Stomach (tissue), 9 donors: Measurements from ENCODE around the gene ISG20. TPM values are rescaled to one million over a fixed set of nuclear protein-coding genes. Genes with fewer than 3 reads are reported as not detected.

Source experiments
- DNase-seq, 2 donors: peaks; one replicate each; pipeline versions ENCODE4 v3.0.0 to v3.0.0-alpha.2; 2013 to 2019
- H3K27ac ChIP-seq, 5 donors: fragments of 200-600 bp in 4 of 5; sonication (generic) in 4 of 5; one replicate each; pipeline ENCODE4 v1.5.1; 2013 to 2019; ENCODE audit warnings: mild to moderate bottlenecking in 1 of 5, moderate library complexity in 1 of 5
- H3K27me3 ChIP-seq, 3 donors: fragments of 200-600 bp; sonication (generic); one replicate each; pipeline ENCODE4 v1.5.1; 2017 to 2019; ENCODE audit warnings: mixed run types in 1 of 3
- H3K36me3 ChIP-seq, 4 donors: fragments of 200-600 bp; sonication (generic); 1 replicate in 3 of 4; 2 replicates in 1 of 4; pipeline ENCODE4 v1.5.1; 2016 to 2019
- H3K4me1 ChIP-seq, 4 donors: fragments of 200-600 bp; sonication (generic); one replicate each; pipeline ENCODE4 v1.5.1; 2016 to 2019
- H3K4me3 ChIP-seq, 4 donors: fragments of 200-600 bp; sonication (generic) in 3 of 4; one replicate each; pipeline ENCODE4 v1.5.1; 2016 to 2019; ENCODE audit warnings: mild to moderate bottlenecking in 1 of 4
- H3K9me3 ChIP-seq, 4 donors: fragments of 200-600 bp; sonication (generic); one replicate each; pipeline ENCODE4 v1.5.1; 2016 to 2019
- CTCF ChIP-seq, 7 experiments: fragments of 450-650 bp in 4 of 7; fragments of 200-600 bp in 3 of 7; sonication (generic) in 3 of 7; IDR thresholded peaks; one replicate each; pipeline ENCODE4 v1.5.1; 2016 to 2019; ENCODE audit warnings: antibody characterized with exemption in 7 of 7, control low read depth in 2 of 7, mild to moderate bottlenecking in 1 of 7
- EP300 ChIP-seq: sonication (generic); formaldehyde crosslinking; IDR thresholded peaks from one replicate; pipeline ENCODE4 v1.6.1; 2017; ENCODE audit warnings: antibody characterized with exemption
- POLR2A ChIP-seq, 4 donors: fragments of 450-650 bp; IDR thresholded peaks; one replicate each; pipeline ENCODE4 v1.6.1; 2016; ENCODE audit warnings: antibody characterized with exemption in 4 of 4, control low read depth in 2 of 4, mild to moderate bottlenecking in 1 of 4, moderate library complexity in 1 of 4
- POLR2AphosphoS5 ChIP-seq, 3 donors: sonication (generic); formaldehyde crosslinking; IDR thresholded peaks; one replicate each; pipeline ENCODE4 v1.6.1; 2016; ENCODE audit warnings: antibody characterized with exemption in 3 of 3
- WGBS, 5 donors: extraction: QIAGEN DNeasy Blood & Tissue Kit in 3 of 5; methylation state at CpG; one replicate each; pipeline versions ENCODE4 v1.1.5 to v1.1.7; 2013 to 2018; 5-methylcytosine and 5-hydroxymethylcytosine counted together
- intact Hi-C: fragments of 100-400 bp; cut with DNase I; formaldehyde crosslinking; loops from one replicate; pipeline ENCODE4 v1.15.1; 2023; ENCODE audit warnings: low total_unique reads
- polyA plus RNA-seq, 3 donors: library from polyadenylated mRNA; stranded (reverse); fragments of 200-250 nt; gene quantifications; one replicate each; pipeline ENCODE4 v1.2.3, GENCODE V29; 2013
- total RNA-seq, 5 donors: library from RNA; depleted of rRNA; stranded (reverse); fragments of >200 nt; gene quantifications; one replicate each; pipeline versions ENCODE4 v1.1.0 to v1.2.3, GENCODE V29; 2014 to 2016
- donor health status: healthy with polysubstance abuse.
- donor health status: Bipolar disorder and iron deficiency.
- donor health status: healthy.

ISG20 gene
- total and polyA plus RNA-seq, 8 donors = 15.6 to 137 (median 73.9) TPM

- peak; percentile 13 to 41 for DNase-seq
- Histone ChIP-seq H3K4me1 (peaks cover 0 to 33% (median 12%) of the 10 kb centered on the region in 4 donors), H3K9me3 (no peaks in the 10 kb centered on the region), H3K4me3 (no peak overlapping the region), H3K36me3 (peaks cover 0 to 37% (median 18%) of the 10 kb centered on the region in 4 donors), H3K27me3 (no peaks in the 10 kb centered on the region), H3K27ac (peak overlapping the region in 1 of 5 donors; percentile 20)
- intact Hi-C loops = no loop called here
- 78 to 86% (median 81%) methylated on average over 7 to 10 of the region's 10 CpGs for WGBS, 5 donors
- TF ChIP-seq EP300 (no peak), POLR2AphosphoS5 (IDR thresholded peaks at IDR 0.05) (no peak), CTCF (IDR thresholded peaks at IDR 0.05) (no peak), POLR2A (IDR thresholded peaks at IDR 0.05) (no peak)
These were observed 18.0 kb downstream of the ISG20 start for GRCh38 chr15:88656760-88657221.

- Histone ChIP-seq H3K4me1 (peaks cover 0 to 33% (median 12%) of the 10 kb centered on the region in 4 donors), H3K27me3 (no peaks in the 10 kb centered on the region), H3K4me3 (no peak overlapping the region), H3K27ac (no peak overlapping the region), H3K36me3 (peaks cover 0 to 33% (median 18%) of the 10 kb centered on the region in 4 donors), H3K9me3 (no peaks in the 10 kb centered on the region)
- intact Hi-C loops = no loop called here
- no peak for TF ChIP-seq POLR2A (IDR thresholded peaks at IDR 0.05)
- peak in 5 of 7 experiments; percentile 41 to 65 (median 62) for TF ChIP-seq CTCF (IDR thresholded peaks at IDR 0.05)
- WGBS, 5 donors = 33 to 58% (median 39%) methylated on average over 6 to 13 of the region's 13 CpGs
- DNase-seq = peak; percentile 49 to 69
These were observed 18.7 kb downstream of the ISG20 start for GRCh38 chr15:88657326-88658069.

DNA sequence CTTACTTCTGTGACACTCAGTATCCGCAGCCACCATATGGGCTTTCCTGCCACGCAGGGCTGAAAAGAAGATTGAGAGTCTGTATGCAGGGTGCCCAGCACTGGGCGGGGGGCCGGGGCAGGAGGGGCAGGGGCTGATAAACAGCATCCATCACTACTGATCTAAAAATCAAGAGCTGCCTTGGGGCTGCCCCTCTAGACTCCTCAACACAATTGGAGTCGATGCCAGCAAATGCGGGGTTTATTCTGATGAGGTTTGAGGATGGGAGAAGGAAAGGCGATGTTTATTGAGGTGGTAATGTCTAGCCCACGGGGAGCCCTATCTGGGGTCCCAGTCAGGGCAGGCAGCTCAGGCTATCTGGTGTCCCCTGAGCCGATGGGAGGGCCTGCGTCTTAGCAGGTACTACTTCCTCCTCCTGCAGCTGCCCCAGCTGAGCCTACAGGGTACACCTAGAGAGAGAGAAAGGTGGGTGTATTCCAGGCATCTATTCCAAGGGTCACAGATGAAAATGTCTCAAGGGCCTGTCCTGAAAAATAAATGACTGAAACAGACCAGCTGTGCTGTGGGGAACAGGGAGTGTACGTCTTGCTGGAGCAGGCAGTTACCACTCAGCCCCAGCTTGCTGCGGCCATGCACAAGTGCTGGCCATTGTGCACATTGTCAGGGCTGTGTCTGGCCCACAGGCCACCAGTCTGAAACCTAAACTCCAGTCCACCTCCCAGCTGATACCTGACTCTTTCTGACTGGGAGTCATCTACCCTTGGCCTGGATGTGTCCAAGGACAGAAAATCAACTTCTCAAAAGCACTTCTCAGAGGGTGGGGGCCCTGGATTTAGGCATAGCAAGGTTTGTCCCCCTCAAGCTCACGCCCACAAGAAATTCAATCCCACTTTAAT lies 19.5 kb downstream of the ISG20 start:
- Histone ChIP-seq H3K9me3 (no peaks in the 10 kb centered on the region), H3K36me3 (peaks cover 0 to 25% (median 10%) of the 10 kb centered on the region in 4 donors), H3K4me1 (peaks cover 0 to 33% (median 15%) of the 10 kb centered on the region in 4 donors), H3K4me3 (no peak overlapping the region), H3K27me3 (no peaks in the 10 kb centered on the region), H3K27ac (peak overlapping the region in 1 of 5 donors; percentile 62)
- TF ChIP-seq CTCF (IDR thresholded peaks at IDR 0.05) (no peak), EP300 (no peak), POLR2AphosphoS5 (IDR thresholded peaks at IDR 0.05) (no peak), POLR2A (IDR thresholded peaks at IDR 0.05) (no peak)
- peak in 1 of 2 donors; percentile 23 for DNase-seq
- WGBS, 5 donors = 73 to 81% (median 77%) methylated on average over 7 to 13 of the region's 13 CpGs
- intact Hi-C loops = no loop called here
